HCT116 (cell line): ENCODE measurements around the gene GPSM3. TPM values are rescaled to one million over a fixed set of nuclear protein-coding genes. Genes with fewer than 3 reads are reported as not detected.

Experiments
- ATAC-seq: fragments of 200-7000 bp; cut with Tn5 transposase; 2 replicates; pipeline ENCODE4 v1.9.1; 2020; ENCODE audit warnings: mild to moderate bottlenecking, moderate library complexity
- BruUV-seq: library from RNA; stranded (reverse); fragments of 400-500 nt; replicated peaks from 2 replicates; lab custom pipeline; 2021; lab: Mats Ljungman, UMichigan
- CTCF ChIA-PET: fragments of 300-600 bp; sonication (Branson Sonifier 250); formaldehyde crosslinking; loops from one replicate; lab custom pipeline; 2021; ENCODE audit warnings: antibody characterized with exemption; lab: Charles Lee
- POLR2A ChIA-PET: fragments of 300-600, 350-600 bp; sonication (Branson Sonifier 250); formaldehyde crosslinking; loops from one replicate; lab custom pipeline; 2021; ENCODE audit warnings: antibody characterized with exemption; lab: Charles Lee
- RAD21 ChIA-PET, 2 experiments: fragments of 300-600 bp; sonication (Branson Sonifier 250); formaldehyde crosslinking; loops; one replicate each; lab custom pipeline; 2023; ENCODE audit warnings: low total read pairs in 2 of 2; ENCODE audit not compliant: uncharacterized antibody in 2 of 2, unreplicated experiment in 2 of 2, low non-redundant PET in 1 of 2; lab: Charles Lee
- DNase-seq: peaks from one replicate; pipeline ENCODE4 v3.0.0-alpha.2; 2010; ENCODE audit warnings: low read depth, low spot score
- H2AFZ ChIP-seq: fragments of 200-600 bp; shearing (Covaris generic), sonication (generic); 2 replicates; pipeline ENCODE4 v1.6.1; 2017; ENCODE audit warnings: low read depth, mixed run types, mixed read lengths, antibody characterized with exemption, low read length; ENCODE audit not compliant: poor library complexity, severe bottlenecking
- H3K27ac ChIP-seq: 2 replicates; pipeline ENCODE4 v1.5.1; 2012; ENCODE audit warnings: low read depth, low read length
- H3K27me3 ChIP-seq: fragments of 200-600 bp; sonication (generic); 2 replicates; pipeline ENCODE4 v1.6.1; 2016; ENCODE audit warnings: mixed run types, low read length, mixed read lengths; ENCODE audit not compliant: insufficient read depth
- H3K36me3 ChIP-seq, 2 experiments: fragments of 200-500 bp in 1 of 2; fragments of 200-600 bp in 1 of 2; sonication (Bioruptor generic) in 1 of 2; sonication (generic) in 1 of 2; 2 replicates each; pipeline versions ENCODE4 v1.5.1 to v1.6.1; 2014 to 2016; ENCODE audit warnings: low read length in 2 of 2, inconsistent platforms in 1 of 2, mixed read lengths in 1 of 2, mixed run types in 1 of 2; ENCODE audit not compliant: insufficient read depth in 2 of 2, control insufficient read depth in 1 of 2
- H3K4me1 ChIP-seq, 2 experiments: fragments of 200-600 bp in 1 of 2; sonication (generic) in 1 of 2; 2 replicates each; pipeline versions ENCODE4 v1.5.1 to v1.6.1; 2012 to 2017; ENCODE audit warnings: low read length in 2 of 2, inconsistent platforms in 1 of 2, mild to moderate bottlenecking in 1 of 2, mixed read lengths in 1 of 2, mixed run types in 1 of 2, moderate library complexity in 1 of 2; ENCODE audit not compliant: insufficient read depth in 2 of 2, control insufficient read depth in 1 of 2
- H3K4me2 ChIP-seq: fragments of 200-600 bp; sonication (generic); 2 replicates; pipeline ENCODE4 v1.6.1; 2017; ENCODE audit warnings: mixed run types, low read length, mixed read lengths
- H3K4me3 ChIP-seq, 2 experiments: fragments of 200-600 bp in 1 of 2; sonication (generic) in 1 of 2; replicated peaks in 1 of 2; 2 replicates each; pipeline ENCODE4 v1.5.1; 2011 to 2016; ENCODE audit warnings: low read length in 2 of 2, control low read depth in 1 of 2, low read depth in 1 of 2, mild to moderate bottlenecking in 1 of 2, mixed read lengths in 1 of 2, mixed run types in 1 of 2
- H3K79me2 ChIP-seq: fragments of 200-600 bp; sonication (generic); 2 replicates; pipeline ENCODE4 v1.6.1; 2017; ENCODE audit warnings: mild to moderate bottlenecking, mixed run types, low read length, moderate library complexity, mixed read lengths; ENCODE audit not compliant: insufficient read depth
- H3K9ac ChIP-seq: fragments of 200-600 bp; sonication (generic); 2 replicates; pipeline ENCODE4 v1.6.1; 2016; ENCODE audit warnings: low read length, mixed read lengths
- H3K9me2 ChIP-seq: fragments of 200-600 bp; sonication (generic), shearing (Covaris generic); 2 replicates; pipeline ENCODE4 v1.6.1; 2017; ENCODE audit warnings: mixed run types, mild to moderate bottlenecking, moderate library complexity; ENCODE audit not compliant: insufficient read depth
- H3K9me3 ChIP-seq, 2 experiments: fragments of 200-500 bp in 1 of 2; fragments of 200-600 bp in 1 of 2; sonication (Bioruptor generic) in 1 of 2; sonication (generic) in 1 of 2; 2 replicates each; pipeline ENCODE4 v1.6.1; 2014 to 2017; ENCODE audit warnings: low read length in 2 of 2, mixed read lengths in 2 of 2, inconsistent platforms in 1 of 2, low read depth in 1 of 2, mild to moderate bottlenecking in 1 of 2, mixed run types in 1 of 2, moderate library complexity in 1 of 2; ENCODE audit not compliant: control insufficient read depth in 1 of 2, insufficient read depth in 1 of 2
- H4K20me1 ChIP-seq: fragments of 200-600 bp; sonication (generic), shearing (Covaris generic); 2 replicates; pipeline ENCODE4 v1.6.1; 2017; ENCODE audit warnings: mixed run types, mild to moderate bottlenecking, moderate library complexity; ENCODE audit not compliant: insufficient read depth
- ATF3 ChIP-seq: IDR thresholded peaks from 2 replicates; pipeline ENCODE4 v1.6.1; 2012
- CBX3 ChIP-seq: IDR thresholded peaks from 2 replicates; pipeline ENCODE4 v1.6.1; 2012; ENCODE audit warnings: low read depth
- CEBPB ChIP-seq: IDR thresholded peaks from 2 replicates; pipeline ENCODE4 v1.6.1; 2012; ENCODE audit warnings: low read depth
- CTCF ChIP-seq, 3 experiments: fragments of 200-600 bp in 1 of 3; sonication (generic) in 1 of 3; IDR thresholded peaks in 2 of 3; conservative IDR thresholded peaks in 1 of 3; 2 replicates each; pipeline ENCODE4 v1.5.1; 2012 to 2017; ENCODE audit warnings: low read depth in 2 of 3, low read length in 2 of 3, antibody characterized with exemption in 1 of 3, borderline replicate concordance in 1 of 3, control low read depth in 1 of 3, mild to moderate bottlenecking in 1 of 3, mixed read lengths in 1 of 3, mixed run types in 1 of 3, moderate library complexity in 1 of 3; ENCODE audit not compliant: insufficient read depth in 1 of 3
- EGR1 ChIP-seq: IDR thresholded peaks from 2 replicates; pipeline ENCODE4 v1.6.1; 2012; ENCODE audit warnings: low read depth
- EZH2phosphoT487 ChIP-seq: fragments of 200-600 bp; IDR thresholded peaks from 2 replicates; pipeline ENCODE4 v1.6.1; 2018; ENCODE audit warnings: antibody characterized with exemption, borderline replicate concordance
- JUND ChIP-seq: IDR thresholded peaks from 2 replicates; pipeline ENCODE4 v1.6.1; 2012
- RAD21 ChIP-seq: IDR thresholded peaks from 2 replicates; pipeline ENCODE4 v1.6.1; 2012; ENCODE audit warnings: low read depth, mild to moderate bottlenecking
- TCF7L2 ChIP-seq: IDR thresholded peaks from 2 replicates; pipeline ENCODE4 v1.7.0; 2011; ENCODE audit warnings: borderline replicate concordance, inconsistent platforms; ENCODE audit not compliant: insufficient read depth, insufficient read length; ENCODE audit errors: extremely low read depth
- YY1 ChIP-seq: IDR thresholded peaks from 2 replicates; pipeline ENCODE4 v1.6.1; 2011; ENCODE audit warnings: low read length, low read depth, moderate library complexity, mild to moderate bottlenecking; ENCODE audit not compliant: insufficient replicate concordance; ENCODE audit errors: extremely low read depth
- intact Hi-C: fragments of 100-400 bp; cut with micrococcal nuclease; formaldehyde crosslinking; loops from 2 replicates; pipeline ENCODE4 v1.10.0; 2022
- total RNA-seq: library from RNA; stranded (reverse); gene quantifications from one replicate; pipeline ENCODE4 v1.2.1, GENCODE V29; 2021; ENCODE audit not compliant: unreplicated experiment

Gene GPSM3
- total RNA-seq, 1 experiment from 2014 or later = 1.2 TPM

GRCh38 chr6:32167761-32168262 is 24.6 kb downstream of the GPSM3 start:
- Histone ChIP-seq H3K4me3 (no peak overlapping the region), H2AFZ (no peak overlapping the region), H3K27ac (no peak overlapping the region), H3K4me1 (peaks cover 0 to 5% of the 10 kb centered on the region in 2 experiments; a peak in 3 of 4 replicates), H4K20me1 (no peaks in the 10 kb centered on the region), H3K79me2 (no peaks in the 10 kb centered on the region), H3K27me3 (no peaks in the 10 kb centered on the region), H3K9ac (no peak overlapping the region), H3K9me2 (no peaks in the 10 kb centered on the region), H3K36me3 (peaks cover 4 to 15% of the 10 kb centered on the region in 2 experiments; a peak in 3 of 4 replicates), H3K9me3 (no peaks in the 10 kb centered on the region), H3K4me2 (no peak overlapping the region)
- intact Hi-C loops = no loop called here
- POLR2A ChIA-PET = no interaction called here
- CTCF ChIA-PET = no interaction called here
- no peak for DNase-seq
- TF ChIP-seq YY1 (no peak), ATF3 (no peak), TCF7L2 (no peak), JUND (no peak), EGR1 (no peak), CEBPB (no peak), EZH2phosphoT487 (no peak), RAD21 (no peak), CBX3 (no peak), CTCF (IDR thresholded peaks at IDR 0.05 in 2 of 3, conservative IDR thresholded peaks at IDR 0.05 in 1 of 3; ENCODE audit: borderline replicate concordance in 1 of 3, insufficient read depth in 1 of 3, low read depth in 2 of 3, low read length in 2 of 3) (no peak)
- RAD21 ChIA-PET = no interaction called here
- ATAC-seq = no peak
- TSS peak; percentile 33 for BruUV-seq
